Measurements from ENCODE around the gene INVS.

DNA sequence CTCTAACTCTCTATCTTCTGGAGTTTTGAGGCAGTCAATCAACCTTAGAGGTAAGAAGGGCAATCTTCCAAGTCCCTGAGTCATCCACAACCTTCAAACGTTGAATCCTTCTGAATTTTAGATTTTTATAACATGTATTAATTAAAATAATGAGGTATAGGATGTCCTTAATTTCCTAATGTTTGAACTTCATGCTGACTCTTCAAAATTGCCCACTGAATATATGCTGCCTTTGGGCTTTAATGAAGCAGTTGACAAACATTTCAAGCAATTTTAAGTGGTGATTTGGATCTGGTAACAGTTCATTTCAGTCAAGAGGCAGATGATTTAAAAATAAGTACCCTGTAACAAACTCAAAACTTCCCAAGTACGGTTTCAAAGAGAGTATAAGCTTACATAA lies 26.2 kb upstream of the INVS start:
- no peak for TF ChIP-seq EZH2 (IDR thresholded peaks at IDR 0.05; ENCODE audit: insufficient read depth, poor library complexity, severe bottlenecking)
- no peak for TF ChIP-seq EZH2phosphoT487 (IDR thresholded peaks at IDR 0.05; ENCODE audit: insufficient read depth, low read depth)

Measured in GM23248 (cell line).